Sigmoid colon (tissue), 7 donors: ENCODE results near the gene CSH1. TPM values are rescaled to one million over a fixed set of nuclear protein-coding genes. Genes with fewer than 3 reads are reported as not detected.
"Not testable (repeated sequence)": the region's sequence is repeated elsewhere in the genome, so short reads cannot be mapped to it uniquely, and the experiment has no call there.

Experiments used
- DNase-seq: peaks from one replicate; pipeline ENCODE4 v3.0.0-alpha.2; 2019
- H3K27ac ChIP-seq, 4 donors: fragments of 200-600 bp; sonication (generic); one replicate each; pipeline ENCODE4 v1.5.1; 2016 to 2019; ENCODE audit warnings: mild to moderate bottlenecking in 1 of 4
- H3K27me3 ChIP-seq, 3 donors: fragments of 200-600 bp; sonication (generic); one replicate each; pipeline ENCODE4 v1.5.1; 2019; ENCODE audit warnings: mild to moderate bottlenecking in 1 of 3
- H3K36me3 ChIP-seq, 4 donors: fragments of 200-600 bp; sonication (generic); one replicate each; pipeline ENCODE4 v1.5.1; 2016 to 2019
- H3K4me1 ChIP-seq, 4 donors: fragments of 200-600 bp; sonication (generic); one replicate each; pipeline ENCODE4 v1.5.1; 2017 to 2019
- H3K4me3 ChIP-seq, 4 donors: fragments of 200-600 bp; sonication (generic); one replicate each; pipeline ENCODE4 v1.5.1; 2017 to 2019; ENCODE audit warnings: mild to moderate bottlenecking in 2 of 4, moderate library complexity in 1 of 4
- H3K9me3 ChIP-seq, 4 donors: fragments of 200-600 bp in 3 of 4; sonication (generic) in 3 of 4; one replicate each; pipeline versions ENCODE4 v1.5.1 to v1.6.1; 2013 to 2019
- EP300 ChIP-seq, 4 donors: sonication (generic); formaldehyde crosslinking; IDR thresholded peaks; one replicate each; pipeline ENCODE4 v1.6.1; 2017; ENCODE audit warnings: antibody characterized with exemption in 4 of 4
- POLR2A ChIP-seq, 2 donors: fragments of 450-650 bp; IDR thresholded peaks; one replicate each; pipeline ENCODE4 v1.6.1; 2016; ENCODE audit warnings: antibody characterized with exemption in 2 of 2, mild to moderate bottlenecking in 2 of 2, moderate library complexity in 2 of 2
- POLR2AphosphoS5 ChIP-seq, 4 donors: sonication (generic); formaldehyde crosslinking; IDR thresholded peaks; one replicate each; pipeline ENCODE4 v1.6.1; 2017; ENCODE audit warnings: antibody characterized with exemption in 4 of 4
- WGBS, 2 donors: extraction: QIAGEN DNeasy Blood & Tissue Kit; methylation state at CpG; one replicate each; pipeline ENCODE4 v1.1.7; 2013; 5-methylcytosine and 5-hydroxymethylcytosine counted together
- intact Hi-C: fragments of 100-400 bp; cut with DNase I; formaldehyde crosslinking; loops from one replicate; pipeline ENCODE4 v1.15.1; 2023
- polyA plus RNA-seq, 3 donors: library from polyadenylated mRNA; stranded (reverse); fragments of 200-250 nt; gene quantifications; one replicate each; pipeline ENCODE4 v1.2.3, GENCODE V29; 2013
- total RNA-seq, 4 donors: library from RNA; depleted of rRNA; stranded (reverse); fragments of >200 nt; gene quantifications; one replicate each; pipeline ENCODE4 v1.1.0, GENCODE V29; 2016
- TF ChIP-seq, protein P1 (sequence below), 4 experiments: fragments of 450-650 bp in 3 of 4; fragments of 200-600 bp in 1 of 4; IDR thresholded peaks; one replicate each; pipeline ENCODE4 v1.5.1; 2016 to 2019; ENCODE audit warnings: antibody characterized with exemption in 4 of 4, mild to moderate bottlenecking in 3 of 4, moderate library complexity in 2 of 4
- donor health status: healthy with polysubstance abuse.
- donor health status: Bipolar disorder and iron deficiency.
- donor health status: healthy.

CSH1 gene
- total and polyA plus RNA-seq, 7 donors: not detected

DNA sequence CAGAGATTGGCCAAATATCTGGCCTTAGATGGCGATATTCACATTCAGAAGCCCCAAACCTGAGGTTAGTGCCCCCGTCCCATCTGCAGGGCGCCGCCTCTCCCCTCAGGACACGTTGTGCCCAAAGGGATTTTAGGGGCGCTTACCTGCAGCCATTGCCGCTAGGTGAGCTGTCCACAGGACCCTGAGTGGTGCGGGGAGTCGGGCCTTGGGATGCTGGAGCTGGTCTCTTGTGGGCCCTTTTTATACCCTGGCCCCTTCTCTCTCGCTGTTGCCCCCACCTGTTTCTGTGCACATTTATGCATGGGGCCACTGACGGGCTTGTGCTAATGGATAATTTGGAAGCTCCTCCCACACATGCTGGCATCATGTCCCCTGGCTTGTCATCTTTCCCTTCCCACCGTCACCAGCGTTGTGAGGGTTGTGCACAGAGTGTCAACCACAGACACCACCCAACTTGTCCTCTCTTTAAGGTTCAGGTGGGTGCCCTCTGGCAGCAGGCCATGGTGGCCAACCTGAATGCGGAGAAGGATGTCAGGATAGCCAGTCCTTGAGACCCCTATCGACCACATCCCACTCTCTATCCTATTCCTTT is 14.8 kb upstream of the CSH1 start, which contains the start of gene CSHL1:
CSHL1 (minus strand) TSS at position 218 of the 595 bp plus-strand sequence; CDS start at position 156, 62 bp downstream.
- Histone ChIP-seq H3K4me1 (no peaks in the 10 kb centered on the region), H3K27ac (no peak within 1 kb of the TSS), H3K9me3 (no peaks in the 10 kb centered on the region), H3K36me3 (no peaks in the 10 kb centered on the region), H3K27me3 (peaks cover 0 to 5% (median 0%) of the 10 kb centered on the region in 3 donors), H3K4me3 (no peak within 1 kb of the TSS)
- TF ChIP-seq POLR2AphosphoS5 (IDR thresholded peaks at IDR 0.05) (no peak), POLR2A (IDR thresholded peaks at IDR 0.05) (no peak), EP300 (IDR thresholded peaks at IDR 0.05) (no peak)
- TF ChIP-seq, protein P1, sequence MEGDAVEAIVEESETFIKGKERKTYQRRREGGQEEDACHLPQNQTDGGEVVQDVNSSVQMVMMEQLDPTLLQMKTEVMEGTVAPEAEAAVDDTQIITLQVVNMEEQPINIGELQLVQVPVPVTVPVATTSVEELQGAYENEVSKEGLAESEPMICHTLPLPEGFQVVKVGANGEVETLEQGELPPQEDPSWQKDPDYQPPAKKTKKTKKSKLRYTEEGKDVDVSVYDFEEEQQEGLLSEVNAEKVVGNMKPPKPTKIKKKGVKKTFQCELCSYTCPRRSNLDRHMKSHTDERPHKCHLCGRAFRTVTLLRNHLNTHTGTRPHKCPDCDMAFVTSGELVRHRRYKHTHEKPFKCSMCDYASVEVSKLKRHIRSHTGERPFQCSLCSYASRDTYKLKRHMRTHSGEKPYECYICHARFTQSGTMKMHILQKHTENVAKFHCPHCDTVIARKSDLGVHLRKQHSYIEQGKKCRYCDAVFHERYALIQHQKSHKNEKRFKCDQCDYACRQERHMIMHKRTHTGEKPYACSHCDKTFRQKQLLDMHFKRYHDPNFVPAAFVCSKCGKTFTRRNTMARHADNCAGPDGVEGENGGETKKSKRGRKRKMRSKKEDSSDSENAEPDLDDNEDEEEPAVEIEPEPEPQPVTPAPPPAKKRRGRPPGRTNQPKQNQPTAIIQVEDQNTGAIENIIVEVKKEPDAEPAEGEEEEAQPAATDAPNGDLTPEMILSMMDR (IDR thresholded peaks at IDR 0.05): no peak
- intact Hi-C loops: loop anchor here (5.0 kb wide), 1 partner anchor 81 kb away; no protein-coding TSS in a partner anchor
- WGBS, 2 donors: 73 to 80% methylated on average over 15 of the region's 15 CpGs
- no peak for DNase-seq

DNA sequence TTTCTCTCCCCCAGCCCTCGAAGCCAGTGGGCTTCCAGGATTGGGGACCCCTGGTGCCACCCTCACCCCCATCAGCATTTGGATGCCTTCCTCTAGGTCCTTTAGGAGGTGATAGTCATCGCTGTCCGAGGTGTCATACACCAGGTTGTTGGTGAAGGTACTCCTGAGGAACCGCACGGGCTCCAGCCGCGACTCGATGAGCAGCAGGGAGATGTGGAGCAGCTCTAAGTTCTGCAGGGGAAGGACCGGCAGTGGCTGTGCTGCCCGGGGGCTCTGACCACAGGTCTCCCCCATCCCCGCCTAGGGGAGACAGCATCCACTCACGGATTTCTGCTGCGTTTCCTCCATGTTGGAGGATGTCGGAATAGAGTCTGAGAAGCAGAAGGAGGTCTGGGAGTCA is 13.7 kb upstream of the CSH1 start:
- DNase-seq: no peak
- Histone ChIP-seq H3K4me1 (no peaks in the 10 kb centered on the region), H3K27me3 (peaks cover 0 to 5% (median 0%) of the 10 kb centered on the region in 3 donors), H3K36me3 (no peaks in the 10 kb centered on the region), H3K27ac (no peak overlapping the region), H3K9me3 (no peaks in the 10 kb centered on the region), H3K4me3 (no peak overlapping the region)
- intact Hi-C loops: loop anchor here (5.0 kb wide), 1 partner anchor 82 kb away; no protein-coding TSS in a partner anchor
- no peak for TF ChIP-seq EP300 (IDR thresholded peaks at IDR 0.05)
- no peak for TF ChIP-seq POLR2AphosphoS5 (IDR thresholded peaks at IDR 0.05)
- TF ChIP-seq, protein P1 (IDR thresholded peaks at IDR 0.05): no peak
- TF ChIP-seq POLR2A (IDR thresholded peaks at IDR 0.05): no peak
- WGBS, 2 donors: 78 to 83% methylated on average over 14 of the region's 14 CpGs

- DNase-seq, H3K27ac ChIP-seq, H3K9me3 ChIP-seq, H3K36me3 ChIP-seq, H3K4me3 ChIP-seq, H3K4me1 ChIP-seq, H3K27me3 ChIP-seq, intact Hi-C loops: not testable (repeated sequence)
- 91 to 92% methylated on average over 10 of the region's 10 CpGs for WGBS, 2 donors
Measured at GRCh38 chr17:63909586-63909985, 13.2 kb upstream of the CSH1 start.

DNA sequence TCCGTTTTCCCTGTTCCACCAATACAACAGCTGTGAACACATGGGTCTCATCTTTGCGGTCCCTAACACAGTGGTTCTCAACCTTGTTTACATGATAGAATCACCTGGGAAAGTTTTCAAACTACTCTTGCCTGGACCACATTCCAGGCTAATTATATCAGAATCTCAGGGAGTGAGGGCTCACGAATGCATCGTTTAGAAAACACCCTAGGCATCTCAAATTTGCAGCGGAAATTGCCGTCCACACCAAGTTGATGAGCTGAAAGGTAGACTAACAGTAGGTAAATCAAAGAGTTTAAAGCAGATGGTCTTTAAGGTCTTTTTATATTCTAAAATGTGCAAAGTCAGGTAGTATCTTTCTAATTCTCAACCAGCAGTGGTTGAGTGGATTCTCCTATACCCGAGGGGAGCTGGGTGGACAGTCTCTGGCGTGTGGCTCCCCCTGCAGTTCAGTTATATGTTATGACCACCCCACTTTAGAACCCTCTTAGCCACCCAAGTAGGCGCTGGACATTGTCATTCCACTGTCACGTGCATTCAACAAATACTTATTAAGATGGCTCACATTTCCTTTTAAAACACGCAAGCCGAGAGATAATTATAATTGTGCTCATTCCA is 10.9 kb upstream of the CSH1 start:
- H3K4me1 ChIP-seq, DNase-seq, intact Hi-C loops, H3K27me3 ChIP-seq, H3K27ac ChIP-seq, H3K9me3 ChIP-seq, H3K36me3 ChIP-seq, H3K4me3 ChIP-seq: not testable (repeated sequence)
- WGBS, 2 donors: 63 to 64% methylated on average over 11 of the region's 12 CpGs

DNA sequence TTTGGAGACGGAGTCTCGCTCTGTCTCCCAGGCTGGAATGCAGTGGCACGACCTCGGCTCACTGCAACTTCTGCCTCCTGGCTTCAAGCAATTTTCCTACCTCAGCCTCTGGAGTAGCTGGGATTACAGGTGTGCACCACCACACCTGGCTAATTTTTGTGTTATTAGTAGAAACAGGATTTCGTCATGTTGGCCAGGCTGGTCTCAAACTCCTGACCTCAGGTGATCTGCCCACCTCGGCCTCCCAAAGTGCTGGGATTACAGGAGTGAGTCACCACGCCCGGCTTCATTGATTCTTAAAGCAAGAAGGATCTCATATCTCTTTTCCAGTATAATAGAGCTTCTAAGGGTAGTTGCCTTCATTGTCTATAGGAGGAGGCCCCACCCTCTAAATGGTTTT is 8.4 kb upstream of the CSH1 start:
- H3K4me3 ChIP-seq, intact Hi-C loops: not testable (repeated sequence)
- 89 to 92% methylated on average over 8 of the region's 8 CpGs for WGBS, 2 donors

DNA sequence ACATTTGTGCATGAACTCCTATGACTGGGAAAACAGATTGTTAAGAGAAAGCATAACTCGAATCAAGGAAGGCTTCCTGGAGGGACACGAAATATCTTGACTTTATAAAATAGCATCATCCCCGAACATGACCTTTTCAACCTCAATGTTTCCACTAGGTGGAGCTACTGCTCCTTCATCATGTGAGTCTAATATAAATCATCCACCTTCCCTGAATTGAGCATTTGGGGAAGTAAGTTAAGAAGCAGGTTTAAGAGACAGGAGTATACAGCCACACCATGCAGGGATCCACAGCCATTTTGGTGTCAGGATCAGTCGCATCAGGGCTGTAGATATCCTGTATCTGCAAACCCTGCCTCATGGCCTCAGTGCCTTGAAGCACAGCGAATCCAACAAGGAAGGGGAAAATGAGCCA is 7.4 kb upstream of the CSH1 start:
- H3K4me1 ChIP-seq, intact Hi-C loops, H3K4me3 ChIP-seq, H3K36me3 ChIP-seq, H3K27ac ChIP-seq, DNase-seq, H3K9me3 ChIP-seq, H3K27me3 ChIP-seq: not testable (repeated sequence)
- 30 to 31% methylated on average over 5 of the region's 5 CpGs for WGBS, 2 donors

More for the DNA sequence above, 8.4 kb upstream of the CSH1 start:
- H3K36me3 ChIP-seq, H3K27me3 ChIP-seq, H3K9me3 ChIP-seq, H3K4me1 ChIP-seq, DNase-seq, H3K27ac ChIP-seq: not testable (repeated sequence)

GRCh38 chr17:63901971-63902370 is 5.6 kb upstream of the CSH1 start:
- H3K36me3 ChIP-seq, DNase-seq, H3K27me3 ChIP-seq, H3K4me3 ChIP-seq, H3K9me3 ChIP-seq, H3K27ac ChIP-seq, intact Hi-C loops, H3K4me1 ChIP-seq: not testable (repeated sequence)
- 84 to 85% methylated on average over 2 of the region's 2 CpGs for WGBS, 2 donors

- H3K36me3 ChIP-seq, intact Hi-C loops, H3K27ac ChIP-seq, H3K9me3 ChIP-seq, H3K4me1 ChIP-seq, DNase-seq, H3K4me3 ChIP-seq, H3K27me3 ChIP-seq: not testable (repeated sequence)
- WGBS, 2 donors: 84 to 86% methylated on average over 6 of the region's 6 CpGs
Measured at GRCh38 chr17:63898899-63899798, 2.8 kb upstream of the CSH1 start.

DNA sequence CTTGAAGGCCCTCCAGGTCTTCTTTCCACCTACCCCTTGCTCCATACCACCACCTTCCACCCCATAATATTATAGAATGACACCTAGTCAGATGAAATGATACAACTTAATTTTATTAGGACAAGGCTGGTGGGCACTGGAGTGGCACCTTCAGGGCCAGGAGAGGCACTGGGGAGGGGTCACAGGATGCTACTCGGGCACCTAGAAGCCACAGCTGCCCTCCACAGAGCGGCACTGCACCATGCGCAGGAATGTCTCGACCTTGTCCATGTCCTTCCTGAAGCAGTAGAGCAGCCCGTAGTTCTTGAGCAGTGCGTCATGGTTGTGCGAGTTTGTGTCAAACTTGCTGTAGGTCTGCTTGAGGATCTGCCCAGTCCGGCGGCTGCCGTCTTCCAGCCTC is 1.6 kb downstream of the CSH1 start:
- H3K4me1 ChIP-seq, intact Hi-C loops, DNase-seq, H3K4me3 ChIP-seq, H3K27ac ChIP-seq, H3K9me3 ChIP-seq, H3K36me3 ChIP-seq, H3K27me3 ChIP-seq: not testable (repeated sequence)
- 91 to 92% methylated on average over 10 of the region's 10 CpGs for WGBS, 2 donors

DNA sequence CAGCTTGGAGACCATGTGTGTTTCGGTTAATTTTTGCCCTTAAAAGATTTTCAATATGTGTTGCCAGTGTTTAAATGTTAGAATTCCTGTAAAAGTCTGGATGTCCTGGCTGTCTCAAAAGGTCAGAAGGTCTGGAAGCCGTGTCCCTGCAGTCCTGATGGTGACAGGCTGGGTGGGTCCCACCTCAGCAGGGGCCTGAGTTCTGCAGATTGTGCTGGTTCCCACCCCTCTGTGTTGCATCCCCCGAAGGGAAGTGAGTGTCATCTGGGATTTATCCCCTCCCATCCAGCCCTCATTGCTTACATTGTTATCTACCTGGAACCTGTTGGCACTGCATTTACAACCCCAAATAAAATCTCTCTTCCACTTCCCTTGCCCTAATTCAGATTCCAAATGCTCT is 2.4 kb downstream of the CSH1 start:
- H3K27ac ChIP-seq, intact Hi-C loops, DNase-seq, H3K27me3 ChIP-seq, H3K9me3 ChIP-seq, H3K4me1 ChIP-seq, H3K36me3 ChIP-seq, H3K4me3 ChIP-seq: not testable (repeated sequence)
- 47 to 70% methylated on average over 3 of the region's 3 CpGs for WGBS, 2 donors
